ENCODE measurements around the gene PABPC1L. TPM values are rescaled to one million over a fixed set of nuclear protein-coding genes. Genes with fewer than 3 reads are reported as not detected.

The PABPC1L gene
- total and polyA plus RNA-seq, 2 of the 13 experiments (the other 11 are each of a cell fraction or from before 2014, with no cell fraction given), result 30.8 to 252 TPM

- TF ChIP-seq ZNF276 (CRISPR knock-in tag; IDR thresholded peaks at IDR 0.05; ENCODE audit: low read depth), result no peak
- no peak for TF ChIP-seq U2AF2 (IDR thresholded peaks at IDR 0.05; ENCODE audit: low read depth, low read length)
- TF ChIP-seq ERF (CRISPR knock-in tag; IDR thresholded peaks at IDR 0.05), result peak; percentile 70; the same call in 1 of the 2 replicates
- no peak for TF ChIP-seq ZFP36L2 (CRISPR knock-in tag; IDR thresholded peaks at IDR 0.05)
- TF ChIP-seq CSRNP2 (CRISPR knock-in tag; conservative IDR thresholded peaks at IDR 0.05; ENCODE audit: low read depth), result no peak
- peak; percentile 66; the same call in 1 of the 2 replicates for TF ChIP-seq ZNF800 (CRISPR knock-in tag; IDR thresholded peaks at IDR 0.05)
- TF ChIP-seq POGZ (CRISPR knock-in tag; IDR thresholded peaks at IDR 0.05), result peak; percentile 76
- TF ChIP-seq CHCHD3 (CRISPR knock-in tag; IDR thresholded peaks at IDR 0.05), result no peak
- no peak for TF ChIP-seq REXO4 (CRISPR knock-in tag; IDR thresholded peaks at IDR 0.05; ENCODE audit: borderline replicate concordance)
- TF ChIP-seq IRX3 (CRISPR knock-in tag; IDR thresholded peaks at IDR 0.05; ENCODE audit: borderline replicate concordance, low read depth), result no peak
- TF ChIP-seq ARNTL (CRISPR knock-in tag; IDR thresholded peaks at IDR 0.05), result no peak
- TF ChIP-seq ZNF614 (CRISPR knock-in tag; IDR thresholded peaks at IDR 0.05; ENCODE audit: borderline replicate concordance), result peak; percentile 90
- no peak for TF ChIP-seq DNMT3B (CRISPR knock-in tag; conservative IDR thresholded peaks at IDR 0.05)
- TF ChIP-seq ZNF253 (CRISPR knock-in tag; IDR thresholded peaks at IDR 0.05; ENCODE audit: borderline replicate concordance), result no peak
- no peak for TF ChIP-seq ZC3H4 (CRISPR knock-in tag; IDR thresholded peaks at IDR 0.05; ENCODE audit: borderline replicate concordance)
- no peak for TF ChIP-seq DZIP1 (CRISPR knock-in tag; IDR thresholded peaks at IDR 0.05)
- TF ChIP-seq ZNF234 (CRISPR knock-in tag; conservative IDR thresholded peaks at IDR 0.05), result no peak
- no peak for TF ChIP-seq ARNT (IDR thresholded peaks at IDR 0.05)
- no peak for TF ChIP-seq STAG1 (CRISPR knock-in tag; IDR thresholded peaks at IDR 0.05)
- no peak for TF ChIP-seq ELK4 (CRISPR knock-in tag; IDR thresholded peaks at IDR 0.05; ENCODE audit: borderline replicate concordance)
- TF ChIP-seq ASH2L (IDR thresholded peaks at IDR 0.05; ENCODE audit: insufficient read length, low read depth, low read length), result no peak
- TF ChIP-seq FOXK1 (CRISPR knock-in tag; IDR thresholded peaks at IDR 0.05; ENCODE audit: borderline replicate concordance, low read depth), result no peak; the same call in 1 of the 2 replicates
Measured at GRCh38 chr20:44896583-44896982, 13.3 kb upstream of the PABPC1L start (continued).

Data from HepG2 (cell line).